OCI-LY3 (cell line): Measurements from ENCODE around the gene EXD3.

Source experiments
- H2AFZ ChIP-seq: fragments of 200-600, 300-600 bp; shearing (Covaris generic); 2 replicates; pipeline ENCODE4 v1.6.0; 2014; ENCODE audit warnings: antibody characterized with exemption, low read depth, low read length
- H3K27ac ChIP-seq: fragments of 200-600, 300-600 bp; sonication (generic); 2 replicates; pipeline ENCODE4 v1.5.1; 2014; ENCODE audit warnings: mild to moderate bottlenecking, low read length, moderate library complexity, mixed read lengths
- H3K27me3 ChIP-seq: fragments of 200-600, 300-600 bp; sonication (generic); 2 replicates; pipeline ENCODE4 v1.6.1; 2014; ENCODE audit warnings: low read depth, low read length, mixed read lengths
- H3K36me3 ChIP-seq: fragments of 200-600, 300-600 bp; sonication (generic); replicated peaks from 2 replicates; pipeline ENCODE3; 2014; ENCODE audit warnings: low read depth, low read length, mixed read lengths
- H3K4me1 ChIP-seq: fragments of 300-600, 200-600 bp; sonication (generic); 2 replicates; pipeline ENCODE4 v1.6.1; 2014; ENCODE audit warnings: low read length, mixed read lengths
- H3K4me2 ChIP-seq: fragments of 200-600, 300-600 bp; sonication (generic); 2 replicates; pipeline ENCODE4 v1.6.1; 2014; ENCODE audit warnings: low read length, mixed read lengths
- H3K4me3 ChIP-seq: fragments of 300-600, 200-600 bp; sonication (generic); 2 replicates; pipeline ENCODE4 v1.5.1; 2014; ENCODE audit warnings: antibody characterized with exemption, mild to moderate bottlenecking, low read length, moderate library complexity
- H3K79me2 ChIP-seq: fragments of 300-600, 200-600 bp; shearing (Covaris generic); 2 replicates; pipeline ENCODE4 v1.6.1; 2014; ENCODE audit warnings: mild to moderate bottlenecking, low read length, mixed read lengths
- H3K9ac ChIP-seq: fragments of 300-600, 200-600 bp; shearing (Covaris generic); 2 replicates; pipeline ENCODE4 v1.6.0; 2014; ENCODE audit warnings: mild to moderate bottlenecking, low read length, moderate library complexity
- H3K9me3 ChIP-seq: fragments of 200-600, 300-600 bp; shearing (Covaris generic); 2 replicates; pipeline ENCODE4 v1.6.1; 2014; ENCODE audit warnings: low read length, mixed read lengths; ENCODE audit not compliant: insufficient read depth
- H4K20me1 ChIP-seq: fragments of 200-600, 300-600 bp; sonication (generic); 2 replicates; pipeline ENCODE4 v1.6.1; 2016; ENCODE audit warnings: low read length, mixed read lengths; ENCODE audit not compliant: insufficient read depth
- CTCF ChIP-seq: fragments of 200-600, 300-600 bp; sonication (generic); IDR thresholded peaks from 2 replicates; pipeline ENCODE4 v1.5.1; 2014; ENCODE audit warnings: antibody characterized with exemption, low read length, low read depth
- EZH2phosphoT487 ChIP-seq: fragments of 200-600 bp; shearing (Covaris generic); IDR thresholded peaks from 2 replicates; pipeline ENCODE4 v1.6.1; 2018; ENCODE audit warnings: antibody characterized with exemption, mixed run types, low read depth

EXD3 gene

GRCh38 chr9:137422604-137423513 lies at the start of gene EXD3, which contains the start of gene NOXA1:
EXD3 (minus strand) TSS chr9:137423162; CDS start chr9:137395357, 27,805 bp downstream.
NOXA1 (plus strand) TSS chr9:137423393; CDS start chr9:137423530, 137 bp downstream.
- Histone ChIP-seq H3K9ac (peak within 1 kb of the TSS; percentile 73), H3K27me3 (no peaks in the 10 kb centered on the region), H4K20me1 (no peaks in the 10 kb centered on the region), H3K4me1 (peaks cover 19% of the 10 kb centered on the region), H3K4me3 (peak within 1 kb of the TSS; percentile 88), H2AFZ (peak within 1 kb of the TSS; percentile 66), H3K36me3 (no peaks in the 10 kb centered on the region), H3K4me2 (peak within 1 kb of the TSS; percentile 75), H3K27ac (no peak within 1 kb of the TSS), H3K79me2 (peaks cover 15% of the 10 kb centered on the region), H3K9me3 (no peaks in the 10 kb centered on the region)
- TF ChIP-seq CTCF: peak; percentile 54
- no peak for TF ChIP-seq EZH2phosphoT487

DNA sequence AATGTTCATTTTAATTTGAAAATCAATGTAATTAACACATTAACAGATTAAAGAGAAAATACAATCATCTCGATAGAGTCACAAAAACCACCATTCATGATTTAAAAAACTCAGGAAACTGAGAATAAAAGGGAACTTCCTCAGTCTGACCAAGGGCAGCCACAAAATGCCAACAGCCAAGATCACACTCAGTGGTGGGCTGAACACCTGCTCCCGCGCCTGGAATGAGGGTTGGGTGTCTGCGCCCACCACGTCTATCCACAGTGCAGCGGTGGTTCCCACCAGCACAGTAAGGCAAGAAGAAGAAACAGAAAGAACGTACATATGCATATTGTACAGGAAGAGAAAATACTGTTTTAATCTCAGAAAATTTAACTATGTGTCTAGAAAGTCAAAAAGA lies 47.8 kb upstream of the EXD3 start:
- no peak overlapping the region for H3K4me3 ChIP-seq
- TF ChIP-seq EZH2phosphoT487 (no peak), CTCF (no peak)
- no peaks in the 10 kb centered on the region for H3K4me1 ChIP-seq
- H4K20me1 ChIP-seq: no peaks in the 10 kb centered on the region
- no peaks in the 10 kb centered on the region for H3K27me3 ChIP-seq
- no peak overlapping the region for H3K27ac ChIP-seq
- H3K4me2 ChIP-seq: no peak overlapping the region
- H3K9me3 ChIP-seq: no peaks in the 10 kb centered on the region
- H2AFZ ChIP-seq: no peak overlapping the region
- H3K36me3 ChIP-seq: no peaks in the 10 kb centered on the region
- no peak overlapping the region for H3K9ac ChIP-seq
- H3K79me2 ChIP-seq: no peaks in the 10 kb centered on the region

DNA sequence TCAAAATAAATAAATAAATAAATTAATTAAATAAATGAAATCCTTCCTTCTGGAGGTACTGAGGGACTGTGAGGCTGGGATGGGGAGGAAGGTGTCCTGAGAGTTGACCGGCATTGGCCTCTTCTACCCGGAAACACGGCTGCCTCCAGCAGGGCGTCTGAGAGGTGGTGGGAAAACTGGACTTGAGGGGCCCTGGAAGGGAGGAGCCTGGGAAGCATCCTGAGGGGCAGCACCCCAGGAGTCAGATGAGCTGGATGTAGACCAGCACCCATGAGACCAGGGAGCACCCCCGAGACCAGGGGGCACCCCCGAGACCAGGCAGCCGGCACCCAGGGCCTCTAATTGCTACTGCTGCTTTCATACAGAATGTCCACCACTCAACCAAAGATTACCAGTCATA lies 44.9 kb upstream of the EXD3 start:
- H3K9ac ChIP-seq: no peak overlapping the region
- no peaks in the 10 kb centered on the region for H3K79me2 ChIP-seq

More for the DNA sequence above, 44.9 kb upstream of the EXD3 start:
- no peak overlapping the region for H2AFZ ChIP-seq
- H3K4me1 ChIP-seq: no peaks in the 10 kb centered on the region
- no peaks in the 10 kb centered on the region for H3K27me3 ChIP-seq
- H3K27ac ChIP-seq: no peak overlapping the region
- no peak overlapping the region for H3K4me3 ChIP-seq
- TF ChIP-seq EZH2phosphoT487 (no peak), CTCF (no peak)
- H3K4me2 ChIP-seq: no peak overlapping the region
- no peaks in the 10 kb centered on the region for H3K9me3 ChIP-seq
- H3K36me3 ChIP-seq: no peaks in the 10 kb centered on the region
- H4K20me1 ChIP-seq: no peaks in the 10 kb centered on the region
